GM11168 (cell line): Measurements from ENCODE around the gene ALPG.
"Not testable (repeated sequence)": the region's sequence is repeated elsewhere in the genome, so short reads cannot be mapped to it uniquely, and the experiment has no call there.

ENCODE experiments used
- in situ Hi-C: fragments of 300-500 bp; cut with MboI; formaldehyde crosslinking; loops from one replicate; pipeline ENCODE4 v1.12.0; 2022; ENCODE audit warnings: low sequenced_read_pairs; ENCODE audit not compliant: unreplicated experiment

Gene ALPG

DNA sequence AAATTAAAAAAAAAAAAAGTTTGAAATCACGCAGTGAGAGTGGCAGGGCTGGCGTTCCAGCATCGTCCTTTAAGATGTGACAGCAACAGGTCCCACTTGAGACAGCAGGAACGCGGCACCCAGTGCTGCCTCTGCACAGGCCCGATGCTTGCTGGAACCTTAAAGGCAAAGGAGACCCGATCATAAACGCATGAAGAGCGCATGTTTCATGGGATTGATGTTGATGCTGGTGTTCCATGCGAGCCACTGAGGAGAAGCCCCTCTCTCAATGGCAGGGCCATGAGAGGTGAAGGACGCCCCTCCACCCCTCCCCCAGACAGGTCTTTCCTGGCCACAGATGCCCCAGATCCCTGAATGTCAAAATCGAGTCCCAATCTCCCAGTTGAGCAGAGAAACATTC is 31.4 kb downstream of the ALPG start:
- in situ Hi-C loops: no loop called here

DNA sequence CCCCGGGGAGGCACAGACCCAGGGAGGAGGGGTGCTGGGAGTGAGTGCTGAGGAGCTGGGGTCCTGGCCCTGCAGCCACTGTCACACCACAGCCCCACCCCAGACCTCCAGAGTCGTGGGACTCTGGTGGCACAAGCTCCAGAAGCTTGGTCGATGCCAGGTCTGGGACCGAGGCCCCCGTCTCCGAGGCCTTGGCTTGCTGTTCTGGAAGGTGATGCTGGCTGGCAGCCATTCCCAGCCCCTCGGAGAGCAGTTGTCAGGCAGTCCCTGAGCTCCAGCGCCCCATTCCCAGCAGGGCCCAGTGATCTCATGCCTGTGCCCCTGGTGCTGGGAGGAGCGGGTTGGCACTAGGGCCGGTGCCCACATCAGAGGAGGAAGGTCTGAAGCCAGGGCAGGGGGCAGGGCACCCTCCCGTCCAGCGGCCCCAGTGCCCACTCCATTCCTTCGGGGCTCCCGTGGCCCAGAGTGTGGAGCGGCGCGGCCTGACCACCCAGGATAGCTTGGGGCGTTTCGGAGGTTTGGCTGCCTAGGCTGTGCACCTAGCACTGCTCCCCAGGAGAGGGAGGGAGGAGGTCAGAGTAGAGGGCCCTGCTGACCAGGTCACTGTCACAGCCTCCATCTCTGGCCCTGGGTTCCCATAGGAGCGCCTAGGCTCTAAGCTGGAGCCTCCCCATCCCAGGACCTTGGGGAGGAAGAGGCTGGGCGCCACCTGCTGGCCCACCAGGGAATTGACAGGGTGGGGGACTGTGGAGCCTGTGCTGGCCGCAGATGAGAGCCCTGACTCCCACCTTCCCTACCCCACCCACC is 32.5 kb downstream of the ALPG start:
- in situ Hi-C loops: no loop called here

DNA sequence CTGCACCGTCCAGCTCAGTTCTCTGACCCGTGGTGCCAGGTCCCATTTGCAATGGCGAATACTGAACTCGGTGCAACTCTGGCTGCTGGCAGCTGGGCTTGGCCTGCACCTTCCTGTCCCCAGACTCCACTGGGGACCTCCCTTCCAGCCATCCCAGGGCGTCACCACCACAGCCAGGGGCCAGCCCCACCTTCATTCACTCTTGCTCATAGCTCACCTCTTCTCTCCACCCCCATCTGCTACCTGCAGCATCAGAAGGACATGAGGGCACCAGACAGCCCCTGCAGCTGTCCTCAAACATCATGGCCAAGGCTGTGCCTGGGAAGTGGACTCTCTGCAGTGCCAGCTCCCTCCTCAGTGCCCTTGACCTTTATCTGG is 33.1 kb downstream of the ALPG start:
- in situ Hi-C loops: no loop called here

DNA sequence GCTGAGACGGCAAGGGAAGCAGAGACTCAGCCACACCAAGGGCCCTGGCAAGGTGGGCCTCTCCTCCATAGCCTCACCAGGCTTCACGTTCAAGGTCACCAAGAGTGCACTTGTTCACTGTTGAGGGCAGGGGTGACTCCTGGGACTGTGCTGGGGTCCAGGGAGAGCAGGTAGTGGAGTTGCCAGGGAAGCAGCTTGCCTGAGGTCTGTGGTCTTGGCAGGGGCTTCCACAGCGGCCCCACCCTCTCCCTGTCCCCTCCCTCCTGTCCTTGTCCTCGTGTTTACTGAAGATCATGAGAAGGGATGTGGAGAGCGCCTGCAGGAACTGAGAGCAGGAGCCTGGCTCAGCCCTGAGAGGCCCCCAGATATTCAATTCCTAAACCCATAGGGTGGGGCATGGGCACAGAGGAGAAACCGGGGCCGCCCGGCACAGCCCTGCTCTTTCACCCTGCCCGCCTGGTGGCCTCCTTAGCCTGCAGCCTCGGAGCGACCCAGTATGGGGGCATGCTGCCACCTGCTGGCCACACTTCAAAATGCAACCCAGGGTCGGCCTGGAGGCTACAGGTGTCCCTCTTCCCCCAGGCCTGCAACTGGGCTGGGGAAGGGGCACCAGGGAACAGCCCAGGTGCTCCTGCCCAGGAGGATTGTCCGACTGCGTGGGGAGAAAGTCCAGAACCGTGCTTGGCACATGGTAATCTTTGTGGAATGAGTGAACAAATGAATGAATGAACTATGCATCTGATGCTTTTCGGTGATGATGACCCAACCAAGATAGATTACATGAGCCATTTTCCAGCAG is 33.8 kb downstream of the ALPG start:
- in situ Hi-C loops: not testable (repeated sequence)

DNA sequence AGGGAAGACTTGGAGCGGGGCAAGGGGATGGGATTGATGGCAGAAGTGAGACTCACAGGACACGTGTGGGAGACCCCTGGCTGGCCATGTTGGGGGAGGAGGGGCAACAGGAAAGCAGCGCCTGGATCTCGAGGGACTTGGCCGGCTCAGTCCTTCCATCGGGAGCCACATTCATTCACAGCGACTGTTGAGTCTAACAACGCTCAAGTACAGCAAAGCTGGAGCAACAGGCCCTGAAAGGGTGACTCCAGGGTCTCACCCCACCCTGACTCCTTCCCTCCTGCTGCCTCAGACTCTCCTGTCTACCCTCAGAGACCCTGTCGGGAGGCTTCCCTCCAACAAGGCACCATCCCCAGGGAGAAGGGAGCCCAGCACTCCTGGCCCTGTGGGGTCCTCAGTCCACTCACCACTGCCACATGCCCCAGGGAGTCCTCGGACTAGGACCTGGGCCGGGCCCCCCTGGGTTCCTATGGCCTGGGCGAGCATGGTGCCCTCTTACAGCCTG is 34.6 kb downstream of the ALPG start:
- in situ Hi-C loops: no loop called here

GRCh38 chr2:232441922-232442321 is 35.3 kb downstream of the ALPG start:
- in situ Hi-C loops: not testable (repeated sequence)

GRCh38 chr2:232442431-232442830 is 35.8 kb downstream of the ALPG start:
- in situ Hi-C loops: not testable (repeated sequence)

- in situ Hi-C loops: not testable (repeated sequence)
These were observed 36.4 kb downstream of the ALPG start for GRCh38 chr2:232443047-232443446.

DNA sequence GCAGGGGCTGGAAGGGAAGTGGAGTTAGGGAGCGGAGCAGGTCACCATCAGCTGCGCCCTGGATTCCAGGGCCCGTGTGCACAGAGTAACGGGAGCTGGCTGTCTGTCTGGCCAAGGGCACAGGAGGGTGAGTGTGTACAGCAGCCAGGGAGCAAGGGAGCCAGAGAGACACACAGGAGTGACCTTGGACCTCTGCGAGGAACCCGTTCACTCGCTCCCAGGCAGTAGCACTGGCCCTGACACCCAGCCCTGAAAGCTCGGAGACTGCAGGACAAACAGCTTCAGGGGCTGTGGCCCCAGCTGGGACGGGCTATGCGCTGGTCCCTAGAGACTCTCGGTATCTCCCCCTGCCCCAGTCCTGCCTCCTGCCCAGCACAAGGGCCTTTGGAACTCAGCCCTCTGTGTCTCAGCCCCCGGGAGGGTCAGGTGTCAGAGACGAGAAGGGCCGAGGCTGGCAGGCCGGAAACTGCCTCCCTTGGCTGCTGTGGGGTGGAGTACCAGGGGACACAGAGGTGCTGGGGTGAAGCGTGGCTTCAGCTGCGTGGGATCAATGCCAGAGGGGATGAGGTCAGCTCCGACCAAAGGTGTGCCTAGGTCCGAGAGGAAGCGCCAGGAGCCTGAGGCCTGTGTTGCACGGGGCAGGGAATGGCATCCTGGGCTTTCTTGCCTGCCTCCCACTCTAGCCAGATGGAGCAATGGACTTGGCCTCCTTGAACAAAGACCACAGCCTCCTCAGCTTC is 37.2 kb downstream of the ALPG start:
- in situ Hi-C loops: not testable (repeated sequence)

GRCh38 chr2:232444409-232445148 is 37.9 kb downstream of the ALPG start:
- in situ Hi-C loops: no loop called here

- in situ Hi-C loops: not testable (repeated sequence)
These were observed 38.7 kb downstream of the ALPG start for GRCh38 chr2:232445149-232445885.

DNA sequence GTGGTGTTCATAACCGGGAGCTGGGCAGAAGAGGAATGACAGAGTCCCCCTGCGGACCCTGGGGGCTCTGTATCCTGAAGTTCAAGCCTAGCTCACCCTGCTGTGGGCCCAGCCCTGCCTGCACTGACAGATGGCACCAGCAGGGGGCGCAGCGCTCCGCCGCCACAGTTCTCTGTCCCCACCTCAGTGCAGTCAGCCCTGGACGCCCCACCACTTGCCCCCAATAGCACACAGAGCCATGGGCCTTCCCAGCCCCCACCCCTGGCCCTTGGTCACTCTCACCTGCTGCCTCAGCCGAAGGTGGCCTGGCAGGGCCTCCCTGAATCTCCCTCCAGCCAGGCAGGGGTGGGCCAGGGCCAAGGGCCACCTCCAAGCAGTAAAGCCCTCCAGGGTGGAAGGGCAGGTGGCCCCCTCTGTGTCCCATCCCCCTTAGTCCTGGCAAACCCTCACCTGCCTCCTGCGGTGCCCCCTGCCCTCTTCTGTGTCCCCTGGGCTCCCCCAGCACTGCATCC is 39.7 kb downstream of the ALPG start:
- in situ Hi-C loops: not testable (repeated sequence)

DNA sequence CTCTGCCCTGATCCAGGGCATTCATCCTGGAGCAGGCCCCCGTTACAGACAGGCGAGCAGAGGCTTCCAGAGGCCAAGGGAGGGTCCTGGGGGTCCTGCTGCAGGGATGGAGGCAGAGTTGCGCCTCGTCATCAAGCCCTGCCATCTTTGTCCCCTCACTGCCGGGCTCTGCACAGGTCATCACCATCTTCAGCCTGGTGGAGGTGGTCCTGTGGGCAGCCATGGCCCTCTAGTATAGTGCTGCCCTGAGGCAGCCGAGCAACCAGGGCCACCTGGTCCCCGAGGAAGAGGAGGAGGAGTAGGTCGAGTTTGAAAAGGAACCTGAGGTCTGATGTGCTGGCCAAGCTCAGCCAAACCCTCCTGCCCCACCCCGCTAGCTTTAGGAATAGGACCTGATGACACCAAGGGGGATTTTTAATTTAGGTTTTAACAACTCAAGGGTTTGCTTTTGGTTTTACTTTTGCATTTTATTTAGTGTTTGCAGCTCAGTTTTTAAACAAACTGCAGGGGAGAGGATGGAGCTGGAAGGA is 40.5 kb downstream of the ALPG start:
- in situ Hi-C loops: no loop called here

- in situ Hi-C loops: no loop called here
These were observed 41.1 kb downstream of the ALPG start for GRCh38 chr2:232447638-232448303.

GRCh38 chr2:232448304-232448690 is 41.7 kb downstream of the ALPG start:
- in situ Hi-C loops: no loop called here

GRCh38 chr2:232449964-232450363 is 43.3 kb downstream of the ALPG start:
- in situ Hi-C loops: no loop called here

DNA sequence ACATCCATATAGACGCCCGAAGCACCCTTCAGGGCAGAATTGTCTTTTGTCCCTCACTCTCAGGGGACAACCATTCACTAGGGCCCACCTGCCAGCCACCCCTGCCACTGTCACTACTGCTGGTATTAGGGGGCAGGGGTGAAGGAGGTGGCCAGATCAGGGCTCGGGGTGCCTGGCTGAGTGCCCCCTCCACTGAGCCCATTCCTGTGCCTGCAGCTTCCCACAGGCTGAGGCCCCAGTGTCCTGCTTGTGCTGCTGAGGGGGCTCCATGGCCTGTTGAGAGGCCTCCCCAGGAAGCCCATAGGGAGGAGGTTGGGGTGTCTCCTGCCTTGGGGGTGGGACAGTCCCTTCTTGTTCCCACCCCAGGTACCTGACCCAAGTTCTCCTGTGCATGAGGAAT is 45.0 kb downstream of the ALPG start:
- in situ Hi-C loops: not testable (repeated sequence)

- in situ Hi-C loops: no loop called here
These were observed 48.0 kb downstream of the ALPG start for GRCh38 chr2:232454630-232455029.
